22Rv1 (cell line): ENCODE results near the gene BZW2.

Experiments
- H3K27ac ChIP-seq: fragments of 450-650 bp; 2 replicates; pipeline ENCODE4 v1.5.1; 2017
- ZFX ChIP-seq: fragments of 450-650 bp; IDR thresholded peaks from 2 replicates; pipeline ENCODE4 v1.6.1; 2017; ENCODE audit warnings: antibody characterized with exemption, borderline replicate concordance
- TF ChIP-seq, protein P1 (sequence below): fragments of 450-650 bp; IDR thresholded peaks from 2 replicates; pipeline ENCODE4 v1.5.1; 2017; ENCODE audit warnings: mild to moderate bottlenecking

Gene BZW2

DNA sequence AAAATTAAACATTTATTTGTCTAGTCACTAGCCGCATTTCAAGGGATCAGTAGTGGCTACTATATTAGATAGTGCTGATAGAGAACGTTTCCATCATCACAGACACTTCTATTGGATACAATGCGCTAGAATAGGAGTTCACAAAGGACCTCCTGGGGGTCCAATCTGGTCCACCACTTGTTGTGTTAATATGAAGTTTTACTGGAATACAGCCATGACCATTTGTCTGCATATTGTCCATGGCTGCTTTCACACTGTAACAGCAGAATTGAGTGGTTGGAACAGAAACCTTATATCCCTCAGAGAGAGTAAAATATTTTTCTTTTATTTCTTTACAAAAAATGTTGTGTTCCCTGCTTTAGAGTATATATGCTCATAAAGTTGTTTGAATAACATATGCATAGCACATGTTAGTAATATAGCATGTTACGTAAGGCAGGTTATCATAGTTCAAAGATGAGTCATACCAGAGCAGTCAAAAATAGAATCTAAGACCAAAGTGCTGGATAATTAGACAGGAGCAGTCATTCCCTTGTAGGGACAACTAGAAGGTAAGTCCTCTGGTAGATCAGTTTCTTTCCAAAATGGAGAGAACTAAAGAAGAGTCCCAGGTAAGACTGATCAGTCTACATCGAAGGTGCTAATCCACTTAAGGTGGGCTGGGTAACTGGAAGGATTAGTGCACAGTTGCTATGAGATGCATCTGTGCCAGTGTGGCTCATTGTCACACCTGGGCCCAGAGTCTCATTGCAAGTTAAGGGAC is 14.9 kb downstream of the BZW2 start:
- H3K27ac ChIP-seq = no peak overlapping the region; the same call in 1 of the 2 replicates
- no peak for TF ChIP-seq ZFX
- TF ChIP-seq, protein P1, sequence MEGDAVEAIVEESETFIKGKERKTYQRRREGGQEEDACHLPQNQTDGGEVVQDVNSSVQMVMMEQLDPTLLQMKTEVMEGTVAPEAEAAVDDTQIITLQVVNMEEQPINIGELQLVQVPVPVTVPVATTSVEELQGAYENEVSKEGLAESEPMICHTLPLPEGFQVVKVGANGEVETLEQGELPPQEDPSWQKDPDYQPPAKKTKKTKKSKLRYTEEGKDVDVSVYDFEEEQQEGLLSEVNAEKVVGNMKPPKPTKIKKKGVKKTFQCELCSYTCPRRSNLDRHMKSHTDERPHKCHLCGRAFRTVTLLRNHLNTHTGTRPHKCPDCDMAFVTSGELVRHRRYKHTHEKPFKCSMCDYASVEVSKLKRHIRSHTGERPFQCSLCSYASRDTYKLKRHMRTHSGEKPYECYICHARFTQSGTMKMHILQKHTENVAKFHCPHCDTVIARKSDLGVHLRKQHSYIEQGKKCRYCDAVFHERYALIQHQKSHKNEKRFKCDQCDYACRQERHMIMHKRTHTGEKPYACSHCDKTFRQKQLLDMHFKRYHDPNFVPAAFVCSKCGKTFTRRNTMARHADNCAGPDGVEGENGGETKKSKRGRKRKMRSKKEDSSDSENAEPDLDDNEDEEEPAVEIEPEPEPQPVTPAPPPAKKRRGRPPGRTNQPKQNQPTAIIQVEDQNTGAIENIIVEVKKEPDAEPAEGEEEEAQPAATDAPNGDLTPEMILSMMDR = no peak

DNA sequence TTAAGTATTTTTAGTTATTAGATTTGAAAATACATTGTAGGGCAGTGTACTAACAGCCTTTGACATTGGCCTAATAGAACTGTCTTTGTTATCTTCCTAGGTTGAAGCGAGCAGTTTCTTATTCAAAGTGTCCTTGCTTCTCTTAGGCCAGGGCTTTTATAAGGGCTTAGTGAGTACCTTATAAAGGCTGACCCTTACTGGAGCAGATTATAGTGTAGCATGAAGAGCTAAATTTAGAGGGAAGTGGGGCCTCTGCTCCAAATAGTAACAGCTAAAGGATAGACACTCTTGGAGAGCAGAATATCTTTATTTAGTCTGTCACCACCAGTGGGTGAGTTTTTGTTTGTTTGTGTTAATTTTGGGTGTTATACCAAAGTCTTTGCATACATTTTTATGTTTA is 15.9 kb downstream of the BZW2 start:
- TF ChIP-seq, protein P1 = no peak
- no peak for TF ChIP-seq ZFX
- H3K27ac ChIP-seq = no peak overlapping the region

DNA sequence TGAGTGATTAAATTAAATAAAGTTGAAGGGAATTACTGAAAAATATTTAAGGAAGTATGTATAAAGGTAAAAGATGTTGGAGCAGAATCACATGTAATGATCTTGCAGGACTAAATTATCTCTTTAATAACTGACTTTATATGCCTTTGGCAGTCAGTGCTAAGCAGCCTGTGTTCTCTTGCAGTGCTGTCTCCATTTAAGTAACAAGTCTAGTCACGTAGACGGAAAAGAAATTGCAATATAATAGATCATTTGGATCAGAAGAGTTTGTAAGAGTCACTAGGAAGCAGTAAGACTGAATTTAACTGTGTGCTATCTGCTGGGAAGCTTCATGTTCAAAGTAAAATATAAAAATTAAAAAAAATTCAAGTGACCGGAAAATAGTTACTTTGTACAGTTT is 21.4 kb downstream of the BZW2 start:
- H3K27ac ChIP-seq = no peak overlapping the region

DNA sequence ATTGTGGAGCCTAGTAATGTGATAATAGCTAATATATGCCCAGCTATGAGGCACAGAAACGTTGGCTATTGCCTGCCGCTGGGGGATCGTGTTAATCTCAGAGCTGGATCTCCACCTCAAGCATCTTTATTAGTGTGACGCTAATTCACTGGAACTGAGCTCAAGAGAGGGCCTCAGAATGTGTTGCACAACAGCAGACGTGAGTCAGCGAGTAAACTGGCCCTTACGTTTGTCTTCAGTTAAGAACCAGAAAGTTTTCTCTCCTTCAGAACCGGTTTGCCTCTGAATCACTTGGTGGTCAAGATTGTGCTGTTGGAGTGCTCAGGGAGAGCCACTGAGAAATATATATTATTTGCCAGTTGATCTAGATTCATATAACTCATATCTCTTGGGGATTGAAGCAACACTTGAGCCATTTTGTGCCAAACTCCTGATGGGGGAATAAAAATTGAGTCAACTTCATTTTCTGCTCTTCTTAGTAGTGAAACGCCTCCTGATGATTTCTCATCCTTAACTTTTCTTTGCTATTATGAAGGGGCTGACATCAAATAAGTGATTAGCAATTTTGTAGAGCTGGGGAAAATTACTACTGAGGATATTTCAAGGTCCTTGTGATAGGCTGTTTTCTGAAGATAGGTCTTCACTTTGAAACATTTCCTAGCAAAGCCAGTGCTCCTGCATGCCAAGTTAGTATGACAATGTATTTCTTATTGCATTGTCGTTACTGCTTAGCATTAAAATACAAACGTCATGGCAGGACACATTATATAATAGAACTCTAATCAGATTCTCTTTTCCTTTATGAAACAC is 22.3 kb downstream of the BZW2 start:
- no peak for TF ChIP-seq ZFX
- TF ChIP-seq, protein P1 = no peak
- no peak overlapping the region for H3K27ac ChIP-seq

More for the DNA sequence above, 21.4 kb downstream of the BZW2 start:
- TF ChIP-seq ZFX = no peak
- TF ChIP-seq, protein P1 = no peak

DNA sequence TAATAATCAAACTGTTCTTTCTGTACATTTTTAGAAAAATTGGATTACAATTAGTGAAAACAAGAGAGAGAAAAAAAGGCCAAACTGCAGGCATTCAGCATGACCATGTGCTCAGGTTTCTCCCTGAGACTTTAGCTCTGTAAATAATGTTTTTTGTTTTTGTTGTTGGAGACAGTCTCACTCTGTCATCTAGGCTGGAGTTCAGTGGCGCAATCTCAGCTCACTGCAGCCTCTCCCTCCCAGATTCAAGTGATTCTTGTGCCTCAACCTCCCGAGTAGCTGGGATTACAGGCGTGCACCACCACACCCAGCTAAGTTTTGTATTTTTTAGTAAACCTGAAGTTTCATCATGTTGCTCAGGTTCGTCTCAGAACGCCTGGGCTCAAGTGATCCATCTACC is 23.0 kb downstream of the BZW2 start:
- TF ChIP-seq, protein P1 = no peak
- no peak overlapping the region for H3K27ac ChIP-seq

DNA sequence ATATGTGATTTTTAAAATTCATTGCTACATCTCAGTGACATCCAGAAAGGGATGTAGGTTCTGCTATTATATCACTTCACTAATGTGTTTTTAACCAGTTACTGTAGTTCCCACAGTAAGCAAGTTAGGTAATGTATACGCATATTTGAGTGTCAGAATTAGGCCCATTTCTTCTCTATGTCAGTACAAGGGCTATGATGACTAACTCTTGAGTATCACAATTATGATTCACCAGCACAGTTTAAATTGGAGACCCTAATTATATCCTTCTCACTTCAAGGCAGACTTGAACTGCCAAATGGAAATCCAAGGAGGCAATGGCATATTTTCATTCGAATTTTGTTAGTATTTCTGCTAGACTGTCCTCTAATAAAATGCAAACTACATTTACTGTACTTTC is 23.6 kb downstream of the BZW2 start:
- TF ChIP-seq, protein P1 = no peak
- TF ChIP-seq ZFX = no peak
- no peak overlapping the region for H3K27ac ChIP-seq

DNA sequence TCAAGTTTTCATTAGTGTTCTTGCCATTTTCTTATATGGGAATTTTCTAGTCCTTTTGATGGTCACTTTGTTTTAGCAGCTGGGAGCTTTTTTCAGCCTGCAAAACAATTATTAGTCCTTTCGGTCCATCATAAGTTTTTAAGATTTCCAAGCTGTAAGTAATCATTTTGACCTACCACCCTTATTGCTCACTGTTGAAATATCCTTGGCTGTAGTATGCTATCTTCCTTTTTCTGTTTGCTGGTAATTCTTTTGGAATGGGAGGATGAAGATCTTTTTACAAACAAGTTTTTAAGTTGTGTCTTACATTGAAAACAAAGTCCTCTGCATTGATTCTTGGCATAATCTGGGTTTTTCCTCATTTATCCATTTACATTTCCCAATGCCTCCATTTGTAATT is 24.0 kb downstream of the BZW2 start:
- TF ChIP-seq, protein P1 = no peak
- no peak for TF ChIP-seq ZFX
- H3K27ac ChIP-seq = no peak overlapping the region
